Suprapubic skin (tissue), 4 donors: ENCODE measurements around the gene KLC4.

Experiments used
- EP300 ChIP-seq: sonication (generic); formaldehyde crosslinking; IDR thresholded peaks from one replicate; pipeline ENCODE4 v1.6.1; 2017; ENCODE audit warnings: antibody characterized with exemption
- POLR2A ChIP-seq, 2 donors: fragments of 450-650 bp; IDR thresholded peaks; one replicate each; pipeline ENCODE4 v1.6.1; 2017; ENCODE audit warnings: antibody characterized with exemption in 2 of 2, mild to moderate bottlenecking in 2 of 2, moderate library complexity in 2 of 2
- POLR2AphosphoS5 ChIP-seq, 3 donors: sonication (generic); formaldehyde crosslinking; IDR thresholded peaks; one replicate each; pipeline ENCODE4 v1.6.1; 2017; ENCODE audit warnings: antibody characterized with exemption in 3 of 3
- TF ChIP-seq, protein P1 (sequence below), 2 donors: fragments of 200-600 bp in 1 of 2; fragments of 450-650 bp in 1 of 2; sonication (generic) in 1 of 2; IDR thresholded peaks; one replicate each; pipeline ENCODE4 v1.5.1; 2016 to 2019; ENCODE audit warnings: antibody characterized with exemption in 2 of 2, mild to moderate bottlenecking in 1 of 2, moderate library complexity in 1 of 2

GRCh38 chr6:43088654-43089056, 29.2 kb downstream of the KLC4 start:
- TF ChIP-seq, protein P1, sequence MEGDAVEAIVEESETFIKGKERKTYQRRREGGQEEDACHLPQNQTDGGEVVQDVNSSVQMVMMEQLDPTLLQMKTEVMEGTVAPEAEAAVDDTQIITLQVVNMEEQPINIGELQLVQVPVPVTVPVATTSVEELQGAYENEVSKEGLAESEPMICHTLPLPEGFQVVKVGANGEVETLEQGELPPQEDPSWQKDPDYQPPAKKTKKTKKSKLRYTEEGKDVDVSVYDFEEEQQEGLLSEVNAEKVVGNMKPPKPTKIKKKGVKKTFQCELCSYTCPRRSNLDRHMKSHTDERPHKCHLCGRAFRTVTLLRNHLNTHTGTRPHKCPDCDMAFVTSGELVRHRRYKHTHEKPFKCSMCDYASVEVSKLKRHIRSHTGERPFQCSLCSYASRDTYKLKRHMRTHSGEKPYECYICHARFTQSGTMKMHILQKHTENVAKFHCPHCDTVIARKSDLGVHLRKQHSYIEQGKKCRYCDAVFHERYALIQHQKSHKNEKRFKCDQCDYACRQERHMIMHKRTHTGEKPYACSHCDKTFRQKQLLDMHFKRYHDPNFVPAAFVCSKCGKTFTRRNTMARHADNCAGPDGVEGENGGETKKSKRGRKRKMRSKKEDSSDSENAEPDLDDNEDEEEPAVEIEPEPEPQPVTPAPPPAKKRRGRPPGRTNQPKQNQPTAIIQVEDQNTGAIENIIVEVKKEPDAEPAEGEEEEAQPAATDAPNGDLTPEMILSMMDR (IDR thresholded peaks at IDR 0.05), result no peak
- TF ChIP-seq POLR2AphosphoS5 (IDR thresholded peaks at IDR 0.05) (no peak), POLR2A (IDR thresholded peaks at IDR 0.05) (no peak), EP300 (no peak)
